Measurements from ENCODE around the gene ARPP21.

DNA sequence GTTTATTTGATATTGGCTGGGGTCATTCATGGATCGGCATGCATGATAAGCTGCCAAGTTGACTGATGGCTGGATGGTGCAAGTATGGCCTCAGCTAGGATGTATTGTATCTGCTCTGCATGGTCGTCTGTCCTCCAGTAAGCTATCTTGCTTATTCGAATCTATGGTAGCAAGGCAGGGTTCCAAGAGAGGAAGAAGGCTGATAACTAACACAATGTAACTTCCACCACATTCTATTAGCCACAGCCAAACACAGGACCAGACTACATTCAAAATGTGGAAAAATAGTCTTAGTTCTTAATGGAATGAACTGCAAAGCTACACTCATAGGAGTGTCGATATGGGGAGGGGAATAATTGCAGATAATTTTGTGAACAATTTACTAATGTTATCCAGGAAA lies 175.2 kb downstream of the ARPP21 start:
- TF ChIP-seq, protein P1, sequence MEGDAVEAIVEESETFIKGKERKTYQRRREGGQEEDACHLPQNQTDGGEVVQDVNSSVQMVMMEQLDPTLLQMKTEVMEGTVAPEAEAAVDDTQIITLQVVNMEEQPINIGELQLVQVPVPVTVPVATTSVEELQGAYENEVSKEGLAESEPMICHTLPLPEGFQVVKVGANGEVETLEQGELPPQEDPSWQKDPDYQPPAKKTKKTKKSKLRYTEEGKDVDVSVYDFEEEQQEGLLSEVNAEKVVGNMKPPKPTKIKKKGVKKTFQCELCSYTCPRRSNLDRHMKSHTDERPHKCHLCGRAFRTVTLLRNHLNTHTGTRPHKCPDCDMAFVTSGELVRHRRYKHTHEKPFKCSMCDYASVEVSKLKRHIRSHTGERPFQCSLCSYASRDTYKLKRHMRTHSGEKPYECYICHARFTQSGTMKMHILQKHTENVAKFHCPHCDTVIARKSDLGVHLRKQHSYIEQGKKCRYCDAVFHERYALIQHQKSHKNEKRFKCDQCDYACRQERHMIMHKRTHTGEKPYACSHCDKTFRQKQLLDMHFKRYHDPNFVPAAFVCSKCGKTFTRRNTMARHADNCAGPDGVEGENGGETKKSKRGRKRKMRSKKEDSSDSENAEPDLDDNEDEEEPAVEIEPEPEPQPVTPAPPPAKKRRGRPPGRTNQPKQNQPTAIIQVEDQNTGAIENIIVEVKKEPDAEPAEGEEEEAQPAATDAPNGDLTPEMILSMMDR (IDR thresholded peaks at IDR 0.05): no peak
- no peak for TF ChIP-seq POLR2A (IDR thresholded peaks at IDR 0.05)

All from suprapubic skin (tissue), 3 donors.